ENCODE results near the gene CKAP2L.

CKAP2L gene

DNA sequence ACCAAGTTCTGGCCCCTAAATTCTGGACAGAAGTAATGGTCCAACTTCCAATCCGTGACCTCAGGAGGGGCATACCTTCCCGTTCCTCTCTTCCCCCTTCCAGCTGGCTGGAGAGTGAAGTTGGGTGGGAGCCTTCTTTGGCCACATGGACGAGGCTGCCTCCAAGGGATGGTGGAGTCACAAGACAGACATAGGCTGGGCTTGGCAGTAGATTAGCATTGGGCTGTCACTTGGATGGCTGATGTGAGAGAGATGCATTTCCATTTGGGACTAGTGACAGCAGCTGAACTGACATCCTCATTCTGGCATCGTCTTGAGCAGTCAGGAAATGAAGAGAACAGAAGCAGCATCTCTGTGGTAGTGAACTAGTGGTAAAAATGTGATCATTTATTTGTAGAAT, 31.0 kb downstream of the CKAP2L start:
- TF ChIP-seq, protein P1, sequence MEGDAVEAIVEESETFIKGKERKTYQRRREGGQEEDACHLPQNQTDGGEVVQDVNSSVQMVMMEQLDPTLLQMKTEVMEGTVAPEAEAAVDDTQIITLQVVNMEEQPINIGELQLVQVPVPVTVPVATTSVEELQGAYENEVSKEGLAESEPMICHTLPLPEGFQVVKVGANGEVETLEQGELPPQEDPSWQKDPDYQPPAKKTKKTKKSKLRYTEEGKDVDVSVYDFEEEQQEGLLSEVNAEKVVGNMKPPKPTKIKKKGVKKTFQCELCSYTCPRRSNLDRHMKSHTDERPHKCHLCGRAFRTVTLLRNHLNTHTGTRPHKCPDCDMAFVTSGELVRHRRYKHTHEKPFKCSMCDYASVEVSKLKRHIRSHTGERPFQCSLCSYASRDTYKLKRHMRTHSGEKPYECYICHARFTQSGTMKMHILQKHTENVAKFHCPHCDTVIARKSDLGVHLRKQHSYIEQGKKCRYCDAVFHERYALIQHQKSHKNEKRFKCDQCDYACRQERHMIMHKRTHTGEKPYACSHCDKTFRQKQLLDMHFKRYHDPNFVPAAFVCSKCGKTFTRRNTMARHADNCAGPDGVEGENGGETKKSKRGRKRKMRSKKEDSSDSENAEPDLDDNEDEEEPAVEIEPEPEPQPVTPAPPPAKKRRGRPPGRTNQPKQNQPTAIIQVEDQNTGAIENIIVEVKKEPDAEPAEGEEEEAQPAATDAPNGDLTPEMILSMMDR (IDR thresholded peaks at IDR 0.05; ENCODE audit: low read depth, low read length, missing control alignments): no peak
- no peak for DNase-seq (ENCODE audit: low read depth)
- no peak overlapping the region for H3K4me3 ChIP-seq (ENCODE audit: low read depth, low read length)

GRCh38 chr2:112731479-112731878, 32.9 kb downstream of the CKAP2L start:
- no peak overlapping the region for H3K4me3 ChIP-seq (ENCODE audit: low read depth, low read length)
- TF ChIP-seq, protein P1 (IDR thresholded peaks at IDR 0.05; ENCODE audit: low read depth, low read length, missing control alignments): no peak
- no peak for DNase-seq (ENCODE audit: low read depth)

- DNase-seq (ENCODE audit: low read depth): no peak
- no peak overlapping the region for H3K4me3 ChIP-seq (ENCODE audit: low read depth, low read length)
- TF ChIP-seq, protein P1 (IDR thresholded peaks at IDR 0.05; ENCODE audit: low read depth, low read length, missing control alignments): no peak
Observed at GRCh38 chr2:112730791-112731190, 33.6 kb downstream of the CKAP2L start.

DNA sequence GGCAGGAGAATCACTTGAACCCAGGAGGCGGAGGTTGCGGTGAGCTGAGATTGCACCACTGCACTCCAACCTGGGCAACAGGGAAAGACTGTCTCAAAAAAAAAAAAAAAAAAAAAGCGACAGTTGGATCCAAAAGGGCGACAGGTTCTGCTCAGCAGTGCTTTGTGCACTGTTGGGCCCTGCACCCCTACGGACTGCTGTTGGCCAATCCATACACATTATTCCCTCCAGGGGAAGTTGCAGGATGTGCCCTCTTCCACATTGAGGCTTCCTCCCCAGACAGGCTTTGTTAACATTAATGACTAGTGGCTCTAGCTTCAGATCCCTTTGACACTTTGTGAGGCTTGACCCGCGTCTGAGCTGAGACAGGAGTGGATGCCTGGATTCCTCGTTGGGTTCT, 34.2 kb downstream of the CKAP2L start:
- TF ChIP-seq, protein P1 (IDR thresholded peaks at IDR 0.05; ENCODE audit: low read depth, low read length, missing control alignments): no peak
- H3K4me3 ChIP-seq (ENCODE audit: low read depth, low read length): no peak overlapping the region
- DNase-seq (ENCODE audit: low read depth): no peak

- no peak overlapping the region for H3K4me3 ChIP-seq (ENCODE audit: low read depth, low read length)
- DNase-seq (ENCODE audit: low read depth): no peak
- TF ChIP-seq, protein P1 (IDR thresholded peaks at IDR 0.05; ENCODE audit: low read depth, low read length, missing control alignments): no peak
Observed at GRCh38 chr2:112728378-112729175, 35.8 kb downstream of the CKAP2L start.

DNA sequence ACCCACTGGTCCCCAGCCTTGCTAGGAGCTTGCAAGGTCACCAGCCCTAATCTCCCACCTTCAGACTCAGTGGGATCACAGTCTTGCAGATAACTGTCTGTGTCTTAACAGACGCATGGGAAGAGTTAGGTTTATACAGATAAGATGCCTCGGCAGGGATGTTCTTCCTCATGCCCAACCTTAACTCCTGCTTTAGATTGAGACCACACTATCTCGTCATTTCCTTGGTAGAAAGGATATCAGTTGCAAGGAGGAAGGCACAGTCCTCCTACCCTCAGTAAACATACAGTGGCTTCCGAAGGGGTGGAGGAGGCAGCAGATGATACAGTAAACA, 36.4 kb downstream of the CKAP2L start:
- H3K4me3 ChIP-seq (ENCODE audit: low read depth, low read length): no peak overlapping the region
- DNase-seq (ENCODE audit: low read depth): no peak
- TF ChIP-seq, protein P1 (IDR thresholded peaks at IDR 0.05; ENCODE audit: low read depth, low read length, missing control alignments): no peak
